Measurements from ENCODE around the gene CASP7.
"Not testable (repeated sequence)": the region's sequence is repeated elsewhere in the genome, so short reads cannot be mapped to it uniquely, and the experiment has no call there.

Gene CASP7

GRCh38 chr10:113679463-113680189 is at the start of gene CASP7:
CASP7 (plus strand) TSS chr10:113679912; CDS start chr10:113697494, 17,582 bp downstream.
- DNase-seq: peak; percentile 85
- in situ Hi-C loops (cut with HindIII; ENCODE audit: low pct_ligation_motif_present, low pct_unique_long_range_greater_than_20kb, low sequenced_read_pairs): no loop called here

- no peak for DNase-seq
- in situ Hi-C loops (cut with HindIII; ENCODE audit: low pct_ligation_motif_present, low pct_unique_long_range_greater_than_20kb, low sequenced_read_pairs): no loop called here
Measured at GRCh38 chr10:113630929-113631533, 48.7 kb upstream of the CASP7 start.

GRCh38 chr10:113631684-113632367 is 47.9 kb upstream of the CASP7 start:
- in situ Hi-C loops (cut with HindIII; ENCODE audit: low pct_ligation_motif_present, low pct_unique_long_range_greater_than_20kb, low sequenced_read_pairs): no loop called here

GRCh38 chr10:113639966-113640365 is 39.7 kb upstream of the CASP7 start:
- in situ Hi-C loops (cut with HindIII; ENCODE audit: low pct_ligation_motif_present, low pct_unique_long_range_greater_than_20kb, low sequenced_read_pairs): no loop called here
- DNase-seq: no peak

More at GRCh38 chr10:113631684-113632367, 47.9 kb upstream of the CASP7 start:
- DNase-seq: no peak

GRCh38 chr10:113641702-113642101 is 38.0 kb upstream of the CASP7 start:
- in situ Hi-C loops (cut with HindIII; ENCODE audit: low pct_ligation_motif_present, low pct_unique_long_range_greater_than_20kb, low sequenced_read_pairs): no loop called here
- no peak for DNase-seq

- DNase-seq: no peak
- in situ Hi-C loops (cut with HindIII; ENCODE audit: low pct_ligation_motif_present, low pct_unique_long_range_greater_than_20kb, low sequenced_read_pairs): no loop called here
Measured at GRCh38 chr10:113643183-113643582, 36.5 kb upstream of the CASP7 start.

DNA sequence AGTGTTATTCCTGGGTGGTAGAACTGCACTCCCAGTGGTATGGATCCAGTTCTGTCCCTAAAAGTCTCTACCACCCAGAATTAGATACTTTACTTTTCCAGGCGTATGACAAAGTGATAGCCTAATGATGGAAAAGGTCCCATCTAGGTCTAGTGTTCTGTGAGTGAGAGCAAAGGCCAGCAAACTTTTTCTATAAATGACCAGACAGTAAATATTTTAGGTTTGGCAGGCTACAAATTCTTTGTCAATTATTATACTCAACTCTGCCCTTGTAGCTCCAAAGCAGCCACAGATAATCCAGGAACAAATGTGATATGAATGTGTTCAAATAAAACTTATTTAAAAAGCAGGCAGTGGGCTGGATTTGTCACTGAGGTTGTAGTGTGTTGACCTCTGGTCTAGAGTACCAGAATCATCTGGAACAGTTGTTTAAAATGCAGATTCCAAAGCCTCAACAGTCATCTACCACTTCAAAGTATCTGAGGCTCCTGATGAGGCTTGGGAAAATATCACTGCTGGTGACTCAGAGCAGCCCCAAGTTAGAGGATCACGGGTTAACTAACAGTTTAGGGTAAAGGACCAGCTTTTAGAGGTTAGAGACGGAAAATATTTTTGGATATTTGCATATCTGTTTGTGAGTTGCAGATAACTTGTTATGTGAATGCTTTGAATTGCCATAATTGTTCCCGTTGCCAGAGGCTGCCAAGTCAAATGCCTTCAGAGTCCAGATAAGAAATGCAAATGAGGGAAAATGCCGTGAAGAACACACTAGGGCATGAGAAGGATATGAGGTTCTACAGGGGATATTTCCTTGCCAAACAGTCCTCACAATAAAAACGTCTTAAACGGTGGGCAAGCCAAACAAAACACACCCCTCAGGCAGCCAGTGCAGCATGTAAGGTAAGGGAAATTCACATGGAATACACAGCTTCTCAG is 35.3 kb upstream of the CASP7 start:
- in situ Hi-C loops (cut with HindIII; ENCODE audit: low pct_ligation_motif_present, low pct_unique_long_range_greater_than_20kb, low sequenced_read_pairs): no loop called here
- peak; percentile 13 for DNase-seq

DNA sequence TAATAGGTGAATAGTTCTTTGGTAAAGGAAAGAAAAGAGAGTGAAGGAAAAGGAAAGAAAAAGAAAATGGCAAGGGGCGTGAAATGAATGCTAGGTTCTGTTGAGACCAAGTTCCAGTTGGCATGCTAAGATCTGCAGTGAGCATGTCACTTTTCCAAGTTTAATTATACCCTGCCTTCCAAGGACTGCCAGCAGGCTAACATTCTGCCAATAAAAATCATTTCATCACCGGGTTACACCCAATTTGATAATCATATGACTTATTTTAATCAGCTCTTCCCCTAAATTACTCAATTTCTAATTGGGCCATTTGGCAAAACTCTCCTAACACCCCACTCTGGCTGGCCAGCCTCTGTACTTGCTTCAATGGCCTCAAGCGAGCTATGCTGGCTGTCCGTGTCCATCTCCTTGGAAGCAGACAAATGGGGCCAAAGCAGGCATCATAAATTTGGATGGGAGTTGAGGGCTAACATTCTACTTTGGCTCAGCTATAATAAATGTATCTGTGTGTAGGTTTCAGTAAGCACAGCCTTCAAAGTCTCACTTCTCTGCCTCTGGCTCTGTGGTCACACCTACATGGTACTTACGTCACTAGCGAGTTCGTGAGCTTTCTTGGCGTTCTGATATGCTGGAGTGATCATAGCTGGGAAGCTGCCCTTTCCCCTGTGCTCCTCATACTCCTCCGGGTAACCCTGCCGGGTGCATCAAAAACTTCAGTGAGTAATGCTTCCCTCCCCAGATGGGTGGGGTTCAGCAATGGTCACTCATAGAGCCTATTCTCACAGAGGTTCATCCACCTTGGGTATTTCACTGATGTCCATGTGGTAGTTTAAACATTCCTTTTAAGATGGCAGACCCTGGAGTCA is 33.1 kb upstream of the CASP7 start:
- in situ Hi-C loops (cut with HindIII; ENCODE audit: low pct_ligation_motif_present, low pct_unique_long_range_greater_than_20kb, low sequenced_read_pairs): no loop called here
- DNase-seq: no peak

DNA sequence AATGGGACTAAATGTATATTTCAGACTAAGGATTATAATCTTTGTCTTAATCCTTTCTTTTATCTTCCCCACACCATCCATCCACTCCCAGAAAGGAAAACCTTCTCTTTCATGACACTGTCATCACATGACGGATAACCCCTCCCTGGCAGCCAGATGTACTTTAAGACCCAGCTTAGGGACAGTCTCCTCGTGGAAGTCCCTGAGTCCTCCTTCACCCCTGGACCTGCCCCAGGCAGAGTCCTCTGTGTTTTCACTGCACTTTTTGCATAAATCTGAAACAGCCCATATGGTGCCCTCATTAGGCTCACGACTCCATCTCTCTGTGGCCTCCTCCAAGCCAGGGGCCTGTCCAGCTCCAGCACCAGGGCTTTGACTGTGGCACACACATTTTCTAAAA is 31.9 kb upstream of the CASP7 start:
- DNase-seq: no peak
- in situ Hi-C loops (cut with HindIII; ENCODE audit: low pct_ligation_motif_present, low pct_unique_long_range_greater_than_20kb, low sequenced_read_pairs): no loop called here

- in situ Hi-C loops (cut with HindIII; ENCODE audit: low pct_ligation_motif_present, low pct_unique_long_range_greater_than_20kb, low sequenced_read_pairs): no loop called here
Measured at GRCh38 chr10:113648478-113648877, 31.2 kb upstream of the CASP7 start.

GRCh38 chr10:113650172-113650571 is 29.5 kb upstream of the CASP7 start:
- DNase-seq: no peak
- in situ Hi-C loops (cut with HindIII; ENCODE audit: low pct_ligation_motif_present, low pct_unique_long_range_greater_than_20kb, low sequenced_read_pairs): no loop called here

More at GRCh38 chr10:113648478-113648877, 31.2 kb upstream of the CASP7 start:
- peak; percentile 20 for DNase-seq

DNA sequence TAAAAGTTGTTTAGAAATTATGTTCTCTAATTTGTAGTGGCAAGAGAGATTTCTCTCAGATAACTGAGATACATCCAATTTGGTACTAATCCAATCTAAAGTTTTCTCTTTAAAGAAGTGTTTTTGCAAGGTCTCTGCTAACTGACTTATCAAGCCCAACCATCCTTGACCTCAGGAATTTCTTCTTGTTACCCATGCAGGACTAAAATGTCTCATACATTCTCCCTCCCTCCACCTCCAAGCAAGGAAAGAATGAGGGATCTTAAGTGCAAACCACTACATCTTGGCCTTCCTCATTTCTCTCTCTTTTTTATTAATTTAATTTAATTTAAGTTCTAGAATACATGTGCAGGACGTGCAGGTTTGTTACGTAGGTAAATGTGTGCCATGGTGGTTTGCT is 28.7 kb upstream of the CASP7 start:
- no peak for DNase-seq
- in situ Hi-C loops (cut with HindIII; ENCODE audit: low pct_ligation_motif_present, low pct_unique_long_range_greater_than_20kb, low sequenced_read_pairs): no loop called here

DNA sequence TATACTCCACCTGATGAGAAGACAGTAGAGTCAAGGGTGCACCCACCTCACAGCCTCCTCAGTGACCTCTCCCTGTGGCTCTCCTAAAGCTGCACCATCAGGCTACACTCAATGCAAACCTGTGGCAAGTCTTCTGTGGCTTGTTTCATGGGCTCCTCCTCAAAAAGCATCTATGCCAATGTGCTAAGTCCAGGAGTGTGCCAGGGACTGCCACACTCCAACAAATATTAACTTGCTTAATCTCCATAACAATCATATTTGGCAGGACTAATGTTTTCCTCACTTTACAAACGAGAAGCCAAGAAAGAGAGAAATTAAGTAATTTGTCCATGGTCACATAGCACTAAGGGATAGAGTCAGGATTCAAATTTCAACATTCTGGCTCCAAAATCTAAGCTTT is 27.8 kb upstream of the CASP7 start:
- no peak for DNase-seq
- in situ Hi-C loops (cut with HindIII; ENCODE audit: low pct_ligation_motif_present, low pct_unique_long_range_greater_than_20kb, low sequenced_read_pairs): no loop called here

GRCh38 chr10:113652456-113652855 is 27.3 kb upstream of the CASP7 start:
- DNase-seq; in situ Hi-C loops (cut with HindIII; ENCODE audit: low pct_ligation_motif_present, low pct_unique_long_range_greater_than_20kb, low sequenced_read_pairs): not testable (repeated sequence)

- in situ Hi-C loops (cut with HindIII; ENCODE audit: low pct_ligation_motif_present, low pct_unique_long_range_greater_than_20kb, low sequenced_read_pairs): no loop called here
- no peak for DNase-seq
Measured at GRCh38 chr10:113656896-113657295, 22.8 kb upstream of the CASP7 start.

- DNase-seq: no peak
- in situ Hi-C loops (cut with HindIII; ENCODE audit: low pct_ligation_motif_present, low pct_unique_long_range_greater_than_20kb, low sequenced_read_pairs): no loop called here
Measured at GRCh38 chr10:113657544-113657943, 22.2 kb upstream of the CASP7 start.

GRCh38 chr10:113661332-113661731 is 18.4 kb upstream of the CASP7 start:
- in situ Hi-C loops (cut with HindIII; ENCODE audit: low pct_ligation_motif_present, low pct_unique_long_range_greater_than_20kb, low sequenced_read_pairs): no loop called here
- DNase-seq: no peak

DNA sequence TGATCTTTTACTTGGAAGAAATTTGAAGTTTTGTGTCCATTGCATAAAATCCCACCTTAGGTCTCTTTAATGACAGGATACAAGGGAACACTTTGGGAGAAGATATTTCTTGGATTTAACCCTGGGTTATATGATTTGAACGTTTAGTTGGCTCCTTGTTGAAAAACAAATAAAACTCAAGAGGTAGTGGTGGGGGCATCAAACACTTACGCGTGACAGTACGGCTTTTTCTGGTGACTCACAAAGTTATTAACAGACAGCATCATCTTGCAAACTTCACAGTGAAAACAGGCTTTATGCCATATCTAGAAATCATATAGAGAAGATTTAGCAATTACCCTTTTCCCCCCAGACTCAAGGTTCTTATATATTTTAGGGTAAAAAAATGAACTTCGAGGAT is 16.6 kb upstream of the CASP7 start:
- no peak for DNase-seq

More for the DNA sequence above, 16.6 kb upstream of the CASP7 start:
- in situ Hi-C loops (cut with HindIII; ENCODE audit: low pct_ligation_motif_present, low pct_unique_long_range_greater_than_20kb, low sequenced_read_pairs): no loop called here

Measured in ACHN (cell line).